Lung (tissue), 12 donors: ENCODE measurements around the gene SEPTIN2. TPM values are rescaled to one million over a fixed set of nuclear protein-coding genes. Genes with fewer than 3 reads are reported as not detected.

Experiments used
- ATAC-seq: fragments of 200-7000 bp; cut with Tn5 transposase; one replicate; pipeline ENCODE4 v1.9.1; 2020; ENCODE audit warnings: moderate number of reproducible peaks; ENCODE audit not compliant: insufficient read depth, low FRiP score
- DNase-seq, 3 donors: peaks; one replicate each; pipeline ENCODE4 v3.0.0-alpha.2; 2013 to 2017
- H3K27ac ChIP-seq, 2 donors: one replicate each; pipeline ENCODE4 v1.5.1; 2013; ENCODE audit warnings: mild to moderate bottlenecking in 2 of 2, moderate library complexity in 2 of 2, control low read depth in 1 of 2, inconsistent platforms in 1 of 2, low read depth in 1 of 2, low read length in 1 of 2
- H3K27me3 ChIP-seq, 3 donors: one replicate each; pipeline ENCODE4 v1.5.1; 2013; ENCODE audit warnings: low read length in 2 of 3; ENCODE audit not compliant: control insufficient read depth in 3 of 3, insufficient read depth in 3 of 3
- H3K36me3 ChIP-seq, 4 donors: one replicate each; pipeline ENCODE4 v1.5.1; 2013; ENCODE audit warnings: low read length in 4 of 4, mild to moderate bottlenecking in 1 of 4, moderate library complexity in 1 of 4; ENCODE audit not compliant: control insufficient read depth in 4 of 4, insufficient read depth in 4 of 4
- H3K4me1 ChIP-seq, 5 donors: one replicate each; pipeline ENCODE4 v1.5.1; 2013; ENCODE audit warnings: low read length in 5 of 5, mild to moderate bottlenecking in 2 of 5, moderate library complexity in 1 of 5; ENCODE audit not compliant: control insufficient read depth in 5 of 5, insufficient read depth in 5 of 5
- H3K4me3 ChIP-seq: one replicate; pipeline ENCODE4 v1.5.1; 2013; ENCODE audit warnings: mild to moderate bottlenecking, control low read depth, moderate library complexity
- H3K9ac ChIP-seq, 2 donors: one replicate each; pipeline ENCODE4 v1.5.1; 2013; ENCODE audit warnings: low read length in 2 of 2, control low read depth in 1 of 2; ENCODE audit not compliant: insufficient read depth in 1 of 2
- H3K9me3 ChIP-seq, 4 donors: one replicate each; pipeline ENCODE4 v1.5.1; 2013; ENCODE audit warnings: low read length in 3 of 4, mild to moderate bottlenecking in 1 of 4, moderate library complexity in 1 of 4; ENCODE audit not compliant: control insufficient read depth in 4 of 4, insufficient read depth in 3 of 4
- CTCF ChIP-seq: IDR thresholded peaks from 2 replicates; pipeline ENCODE4 v1.5.1; 2012; ENCODE audit warnings: mild to moderate bottlenecking; ENCODE audit errors: control extremely low read depth, extremely low read depth
- WGBS, 2 donors: extraction: QIAGEN DNeasy Blood & Tissue Kit; methylation state at CpG; one replicate each; pipeline ENCODE4 v1.1.7; 2013; 5-methylcytosine and 5-hydroxymethylcytosine counted together
- polyA plus RNA-seq, 2 donors: library from polyadenylated mRNA; stranded (reverse); fragments of 200-250 nt; gene quantifications; one replicate each; pipeline ENCODE4 v1.2.1, GENCODE V29; 2013
- total RNA-seq, 2 donors: library from RNA; depleted of rRNA in 1 of 2; stranded (reverse); fragments of >200 nt in 1 of 2; gene quantifications; one replicate each; pipeline ENCODE4 v1.2.1, GENCODE V29; 2014 to 2021
- donor health status: control.
- donor health status: control.
- donor health status: Bipolar disorder and iron deficiency.
- donor health status: healthy.
- donor health status: DM: yes; HTN: yes; CAD: no.

The SEPTIN2 gene
- total and polyA plus RNA-seq, 4 donors: 114 to 755 (median 257) TPM

GRCh38 chr2:241359481-241360045 is 43.8 kb downstream of the SEPTIN2 start:
- Histone ChIP-seq H3K9ac (no peak overlapping the region), H3K27ac (no peak overlapping the region), H3K9me3 (no peaks in the 10 kb centered on the region), H3K4me3 (no peak overlapping the region), H3K27me3 (no peaks in the 10 kb centered on the region), H3K4me1 (peaks cover 10 to 21% (median 14%) of the 10 kb centered on the region in 5 donors), H3K36me3 (peaks cover 0 to 3% (median 2%) of the 10 kb centered on the region in 4 donors)
- TF ChIP-seq CTCF: no peak
- WGBS, 2 donors: 87 to 92% methylated on average over 7 of the region's 7 CpGs
- DNase-seq (no peak), ATAC-seq (no peak)

- H3K9me3 ChIP-seq: no peaks in the 10 kb centered on the region
- no peak overlapping the region for H3K4me3 ChIP-seq
- peaks cover 0 to 12% (median 5%) of the 10 kb centered on the region in 5 donors for H3K4me1 ChIP-seq
- DNase-seq (no peak), ATAC-seq (no peak)
- H3K36me3 ChIP-seq: peaks cover 0 to 2% (median under 1%) of the 10 kb centered on the region in 4 donors
- no peak for TF ChIP-seq CTCF
- peak overlapping the region in 1 of 2 donors; percentile 21 for H3K27ac ChIP-seq
- H3K27me3 ChIP-seq: no peaks in the 10 kb centered on the region
- H3K9ac ChIP-seq: no peak overlapping the region
- 82 to 93% methylated on average over 7 of the region's 7 CpGs for WGBS, 2 donors
Measured at GRCh38 chr2:241363426-241363825, 47.7 kb downstream of the SEPTIN2 start.

- no peak for DNase-seq
- no peak overlapping the region for H3K27ac ChIP-seq
Measured at GRCh38 chr2:241364781-241365180, 49.1 kb downstream of the SEPTIN2 start.

More at GRCh38 chr2:241364781-241365180, 49.1 kb downstream of the SEPTIN2 start:
- no peak for ATAC-seq
- H3K4me1 ChIP-seq: peaks cover 0 to 6% (median 0%) of the 10 kb centered on the region in 5 donors
- TF ChIP-seq CTCF: no peak
- 77 to 82% methylated on average over 2 of the region's 2 CpGs for WGBS, 2 donors
- H3K9ac ChIP-seq: no peak overlapping the region
- no peak overlapping the region for H3K4me3 ChIP-seq
- H3K36me3 ChIP-seq: peaks cover 0 to 2% (median under 1%) of the 10 kb centered on the region in 4 donors
- no peaks in the 10 kb centered on the region for H3K9me3 ChIP-seq
- H3K27me3 ChIP-seq: no peaks in the 10 kb centered on the region
